C4-2B (cell line): ENCODE data around the gene DNAAF6.

Experiments used
- H3K27ac ChIP-seq: fragments of 450-650 bp; 2 replicates; pipeline ENCODE4 v1.5.1; 2017
- ZFX ChIP-seq: fragments of 450-650 bp; IDR thresholded peaks from 2 replicates; pipeline ENCODE4 v1.6.1; 2017
- TF ChIP-seq, protein P1 (sequence below): fragments of 450-650 bp; conservative IDR thresholded peaks from 2 replicates; pipeline ENCODE4 v1.5.1; 2017; ENCODE audit warnings: mild to moderate bottlenecking

Gene DNAAF6

DNA sequence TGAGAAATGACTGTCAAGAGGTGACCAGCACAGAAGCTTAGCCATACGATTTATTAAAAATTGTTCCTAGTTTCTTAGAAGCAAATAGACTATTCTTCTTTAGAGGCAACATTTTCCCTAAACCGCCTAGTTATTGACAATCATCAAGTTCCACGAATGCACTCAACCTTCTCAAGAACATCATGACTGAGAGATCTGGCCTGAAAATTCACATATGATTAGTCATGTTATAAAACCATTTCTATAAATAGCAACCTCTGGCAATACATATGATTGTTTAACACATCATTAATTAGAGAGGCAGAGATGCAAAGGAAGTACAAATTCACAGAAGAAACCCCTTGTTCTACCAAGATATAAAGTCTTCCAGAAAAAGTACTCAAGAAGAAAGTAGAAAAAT lies 6.9 kb upstream of the DNAAF6 start:
- H3K27ac ChIP-seq = no peak overlapping the region
- TF ChIP-seq ZFX = no peak
- TF ChIP-seq, protein P1, sequence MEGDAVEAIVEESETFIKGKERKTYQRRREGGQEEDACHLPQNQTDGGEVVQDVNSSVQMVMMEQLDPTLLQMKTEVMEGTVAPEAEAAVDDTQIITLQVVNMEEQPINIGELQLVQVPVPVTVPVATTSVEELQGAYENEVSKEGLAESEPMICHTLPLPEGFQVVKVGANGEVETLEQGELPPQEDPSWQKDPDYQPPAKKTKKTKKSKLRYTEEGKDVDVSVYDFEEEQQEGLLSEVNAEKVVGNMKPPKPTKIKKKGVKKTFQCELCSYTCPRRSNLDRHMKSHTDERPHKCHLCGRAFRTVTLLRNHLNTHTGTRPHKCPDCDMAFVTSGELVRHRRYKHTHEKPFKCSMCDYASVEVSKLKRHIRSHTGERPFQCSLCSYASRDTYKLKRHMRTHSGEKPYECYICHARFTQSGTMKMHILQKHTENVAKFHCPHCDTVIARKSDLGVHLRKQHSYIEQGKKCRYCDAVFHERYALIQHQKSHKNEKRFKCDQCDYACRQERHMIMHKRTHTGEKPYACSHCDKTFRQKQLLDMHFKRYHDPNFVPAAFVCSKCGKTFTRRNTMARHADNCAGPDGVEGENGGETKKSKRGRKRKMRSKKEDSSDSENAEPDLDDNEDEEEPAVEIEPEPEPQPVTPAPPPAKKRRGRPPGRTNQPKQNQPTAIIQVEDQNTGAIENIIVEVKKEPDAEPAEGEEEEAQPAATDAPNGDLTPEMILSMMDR = no peak

DNA sequence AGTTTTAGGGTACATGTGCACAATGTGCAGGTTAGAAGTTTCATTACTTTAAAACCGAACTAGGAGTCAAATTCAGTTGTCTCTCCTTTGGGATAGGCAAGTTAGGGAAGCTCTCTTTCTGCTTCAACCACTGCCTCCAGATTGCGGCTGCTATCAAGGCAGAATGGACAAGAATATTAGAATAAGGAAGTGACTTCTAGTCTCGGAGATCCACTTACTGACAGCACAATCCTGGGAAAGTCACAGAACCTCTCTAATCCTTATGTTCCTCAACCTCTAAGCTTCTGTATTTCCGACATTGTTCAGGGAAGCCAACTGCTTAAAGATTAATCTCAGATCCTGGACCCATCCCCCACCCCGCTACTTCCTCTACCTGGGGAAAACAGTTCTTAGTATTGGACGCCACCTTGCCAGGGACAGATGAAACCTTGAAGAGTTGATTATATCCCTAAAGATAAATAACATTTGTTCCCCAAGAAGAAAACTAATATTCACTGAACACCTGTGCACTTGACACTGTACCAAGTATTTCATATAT lies 2.3 kb upstream of the DNAAF6 start:
- TF ChIP-seq, protein P1 = no peak
- TF ChIP-seq ZFX = no peak
- H3K27ac ChIP-seq = no peak overlapping the region

DNA sequence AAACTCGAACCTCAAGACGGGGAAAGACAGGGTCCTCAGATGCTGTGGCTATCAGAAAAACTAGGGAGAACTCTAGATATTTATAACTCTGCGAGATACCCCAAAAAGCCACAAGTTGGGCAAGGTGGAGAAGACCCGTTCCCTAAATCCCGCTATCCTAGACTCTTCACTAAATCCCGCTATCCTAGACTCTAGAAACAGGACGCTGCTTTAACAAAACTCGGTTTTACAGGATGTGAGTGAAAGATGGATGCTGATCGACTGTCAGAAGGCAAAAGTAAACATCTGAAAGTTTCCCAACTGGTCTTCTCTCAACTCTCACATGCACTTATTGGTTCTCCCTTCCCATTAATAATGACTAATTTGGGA lies 270 bp downstream of the DNAAF6 start:
- H3K27ac ChIP-seq = no peak overlapping the region
- TF ChIP-seq, protein P1 = no peak
- TF ChIP-seq ZFX = no peak

DNA sequence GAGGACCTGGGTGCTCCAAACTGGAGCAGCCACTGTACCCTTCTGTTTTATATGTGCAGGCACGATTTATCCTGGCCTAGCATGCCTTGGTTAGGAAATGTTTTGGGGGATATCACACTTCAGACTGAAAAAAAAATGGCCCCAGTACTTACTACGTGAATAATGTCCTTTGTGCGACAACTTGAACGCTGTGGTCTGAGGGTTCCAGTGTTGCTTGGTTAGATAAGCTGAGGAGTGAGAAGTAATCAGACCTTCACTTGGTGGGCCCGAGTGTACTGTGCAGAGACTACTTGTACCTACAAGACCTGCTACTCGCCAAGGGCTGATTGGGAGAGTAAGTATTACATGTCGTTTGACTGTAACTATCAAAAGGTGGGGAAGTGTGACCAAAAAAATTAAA lies 678 bp downstream of the DNAAF6 start:
- TF ChIP-seq, protein P1 = no peak
- no peak for TF ChIP-seq ZFX
- H3K27ac ChIP-seq = no peak overlapping the region

DNA sequence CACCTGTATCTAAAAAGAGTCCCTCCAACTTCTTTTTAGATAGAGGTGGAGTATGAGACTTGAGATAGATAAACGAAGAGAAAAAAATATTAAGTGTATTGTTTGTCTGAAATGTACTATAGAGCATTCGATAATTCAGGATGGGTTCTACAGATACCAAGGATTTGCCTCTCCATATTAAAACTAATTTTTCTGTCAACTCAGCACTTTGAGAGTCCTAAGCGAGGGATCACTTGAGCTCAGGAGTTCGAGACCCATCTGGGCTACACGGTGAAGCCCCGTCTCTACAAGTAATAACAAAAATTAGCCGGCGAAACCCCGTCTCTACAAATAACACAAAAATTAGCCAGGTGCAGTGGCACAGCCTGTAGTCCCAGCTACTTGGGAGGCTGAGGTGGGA lies 1.5 kb downstream of the DNAAF6 start:
- H3K27ac ChIP-seq = no peak overlapping the region
- no peak for TF ChIP-seq ZFX
- TF ChIP-seq, protein P1 = no peak

DNA sequence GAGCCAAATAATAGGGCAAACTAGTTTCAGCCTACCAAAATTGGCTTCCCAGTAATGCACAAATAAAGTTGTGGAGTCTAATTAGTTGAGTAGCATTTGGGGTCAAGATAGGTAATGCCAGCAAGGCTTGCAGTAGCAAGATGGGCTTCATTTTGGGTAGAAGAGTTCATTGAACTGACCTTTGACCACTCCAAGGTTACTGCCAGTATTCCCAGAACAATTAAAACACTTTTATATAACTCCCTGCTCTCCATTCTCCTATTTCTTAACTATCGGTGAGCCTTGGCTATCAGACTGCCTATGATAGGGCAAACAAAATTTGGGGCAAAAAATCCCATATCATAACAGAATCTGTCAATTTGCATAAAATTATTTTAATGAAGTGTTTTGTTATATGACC lies 7.1 kb downstream of the DNAAF6 start:
- TF ChIP-seq, protein P1 = no peak
- no peak for TF ChIP-seq ZFX

DNA sequence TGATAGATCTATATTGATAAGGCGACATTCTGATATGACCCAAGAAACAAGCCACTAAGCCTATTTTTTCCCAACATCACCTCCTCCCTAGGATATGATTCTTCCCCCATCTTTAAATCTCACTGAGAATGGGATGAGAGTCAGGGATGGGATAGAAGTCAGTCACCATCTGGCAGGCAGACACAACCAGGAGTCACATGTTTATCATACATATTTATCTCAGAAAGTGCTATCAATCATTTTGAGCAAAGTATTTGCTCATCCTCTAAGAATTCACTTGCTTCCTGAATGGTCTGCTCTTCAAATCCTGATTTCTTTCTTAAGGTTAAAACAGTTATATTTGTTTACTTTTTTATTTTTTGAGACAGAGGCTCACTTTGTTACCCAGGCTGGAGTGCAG lies 20.3 kb downstream of the DNAAF6 start:
- TF ChIP-seq, protein P1 = no peak
- H3K27ac ChIP-seq = no peak overlapping the region

More for the DNA sequence above, 7.1 kb downstream of the DNAAF6 start:
- H3K27ac ChIP-seq = no peak overlapping the region
